Osteocyte (in vitro differentiated cells): ENCODE results near the gene C18orf63. TPM values are rescaled to one million over a fixed set of nuclear protein-coding genes. Genes with fewer than 3 reads are reported as not detected.

Experiments
- DNase-seq: peaks from one replicate; pipeline ENCODE4 v3.0.0; 2021; ENCODE audit warnings: mixed read lengths; ENCODE audit not compliant: unreplicated experiment; ENCODE audit errors: extremely low spot score
- H3K27ac Mint-ChIP-seq: one replicate; pipeline ENCODE4 v1.8.0; 2021; ENCODE audit warnings: mild to moderate bottlenecking, mixed read lengths; ENCODE audit not compliant: unreplicated experiment
- H3K27me3 Mint-ChIP-seq: one replicate; pipeline ENCODE4 v1.8.0; 2021; ENCODE audit warnings: mixed read lengths; ENCODE audit not compliant: unreplicated experiment
- H3K36me3 Mint-ChIP-seq: one replicate; pipeline ENCODE4 v1.8.0; 2021; ENCODE audit warnings: mixed read lengths; ENCODE audit not compliant: unreplicated experiment
- H3K4me1 Mint-ChIP-seq: one replicate; pipeline ENCODE4 v1.8.0; 2021; ENCODE audit warnings: mixed read lengths; ENCODE audit not compliant: unreplicated experiment
- H3K4me3 Mint-ChIP-seq: one replicate; pipeline ENCODE4 v1.8.0; 2021; ENCODE audit warnings: mild to moderate bottlenecking, moderate library complexity, mixed read lengths; ENCODE audit not compliant: unreplicated experiment
- H3K9me3 Mint-ChIP-seq: one replicate; pipeline ENCODE4 v1.8.0; 2021; ENCODE audit warnings: mixed read lengths; ENCODE audit not compliant: unreplicated experiment
- CTCF ChIP-seq: fragments of 200-600 bp; sonication (generic); IDR thresholded peaks from 2 replicates; pipeline ENCODE4 v1.5.0; 2021; ENCODE audit warnings: antibody characterized with exemption, mild to moderate bottlenecking, moderate library complexity
- total RNA-seq: library from RNA; stranded (reverse); gene quantifications from 2 replicates; pipeline ENCODE4 v1.2.1, GENCODE V29; 2021

The C18orf63 gene
- total RNA-seq, 1 donor from 2014 or later = not detected

- no peak for DNase-seq
- TF ChIP-seq CTCF = no peak
- no peaks in the 10 kb centered on the region for H3K9me3 Mint-ChIP-seq
- H3K27ac Mint-ChIP-seq = no peak overlapping the region
- no peaks in the 10 kb centered on the region for H3K36me3 Mint-ChIP-seq
- peaks cover 11% of the 10 kb centered on the region for H3K27me3 Mint-ChIP-seq
- no peaks in the 10 kb centered on the region for H3K4me1 Mint-ChIP-seq
- no peak overlapping the region for H3K4me3 Mint-ChIP-seq
Measured at GRCh38 chr18:74367905-74368304, 52.3 kb downstream of the C18orf63 start.

GRCh38 chr18:74368901-74369705 is 53.5 kb downstream of the C18orf63 start:
- H3K4me3 Mint-ChIP-seq = no peak overlapping the region
- no peaks in the 10 kb centered on the region for H3K27me3 Mint-ChIP-seq
- H3K36me3 Mint-ChIP-seq = no peaks in the 10 kb centered on the region
- no peak for DNase-seq
- H3K4me1 Mint-ChIP-seq = no peaks in the 10 kb centered on the region
- no peaks in the 10 kb centered on the region for H3K9me3 Mint-ChIP-seq
- no peak for TF ChIP-seq CTCF
- no peak overlapping the region for H3K27ac Mint-ChIP-seq

- no peak for TF ChIP-seq CTCF
- no peak overlapping the region for H3K4me3 Mint-ChIP-seq
Measured at GRCh38 chr18:74370115-74370514, 54.5 kb downstream of the C18orf63 start.

GRCh38 chr18:74373428-74373827 is 57.8 kb downstream of the C18orf63 start:
- Mint-ChIP-seq H3K27ac (no peak overlapping the region), H3K4me1 (no peaks in the 10 kb centered on the region), H3K27me3 (peaks cover 3% of the 10 kb centered on the region), H3K4me3 (no peak overlapping the region), H3K36me3 (no peaks in the 10 kb centered on the region), H3K9me3 (no peaks in the 10 kb centered on the region)
- no peak for TF ChIP-seq CTCF
- DNase-seq = peak; percentile 8

More at GRCh38 chr18:74370115-74370514, 54.5 kb downstream of the C18orf63 start:
- peaks cover 3% of the 10 kb centered on the region for H3K27me3 Mint-ChIP-seq
- no peaks in the 10 kb centered on the region for H3K9me3 Mint-ChIP-seq
- DNase-seq = peak; percentile 15
- no peaks in the 10 kb centered on the region for H3K4me1 Mint-ChIP-seq
- no peaks in the 10 kb centered on the region for H3K36me3 Mint-ChIP-seq
- H3K27ac Mint-ChIP-seq = no peak overlapping the region

- no peak overlapping the region for H3K4me3 Mint-ChIP-seq
- H3K4me1 Mint-ChIP-seq = no peaks in the 10 kb centered on the region
- TF ChIP-seq CTCF = no peak
- DNase-seq = peak; percentile 17
- peaks cover 3% of the 10 kb centered on the region for H3K27me3 Mint-ChIP-seq
- H3K9me3 Mint-ChIP-seq = no peaks in the 10 kb centered on the region
- H3K27ac Mint-ChIP-seq = no peak overlapping the region
- H3K36me3 Mint-ChIP-seq = no peaks in the 10 kb centered on the region
Measured at GRCh38 chr18:74375999-74376398, 60.4 kb downstream of the C18orf63 start.
